Caco-2 (cell line): ENCODE results near the gene SLC12A1. TPM values are rescaled to one million over a fixed set of nuclear protein-coding genes. Genes with fewer than 3 reads are reported as not detected.

Experiments used
- BruUV-seq: library from RNA; stranded (reverse); fragments of 400-500 nt; replicated peaks from 2 replicates; lab custom pipeline; 2021; lab: Mats Ljungman, UMichigan
- CTCF ChIA-PET: fragments of 300-600 bp; sonication (Branson Sonifier 250); formaldehyde crosslinking; loops from one replicate; lab custom pipeline; 2022; ENCODE audit warnings: antibody characterized with exemption; lab: Charles Lee
- POLR2A ChIA-PET: fragments of 300-600 bp; sonication (Branson Sonifier 250); formaldehyde crosslinking; loops from one replicate; lab custom pipeline; 2022; ENCODE audit warnings: antibody characterized with exemption; lab: Charles Lee
- DNase-seq, 2 experiments: peaks; one replicate each; pipeline versions ENCODE4 v3.0.0 to v3.0.0-alpha.2; 2020 to 2022
- H3K27me3 ChIP-seq: replicated peaks from 2 replicates; pipeline ENCODE4 v1.6.0; 2011; ENCODE audit warnings: low read length; ENCODE audit not compliant: control insufficient read depth, insufficient read depth
- H3K36me3 ChIP-seq: 2 replicates; pipeline ENCODE4 v1.5.1; 2011; ENCODE audit warnings: low read length; ENCODE audit not compliant: control insufficient read depth, insufficient read depth
- H3K4me1 ChIP-seq: fragments of 250-450 bp; sonication (Bioruptor Pico); 2 replicates; pipeline ENCODE4 v1.5.1; 2020; ENCODE audit warnings: mild to moderate bottlenecking
- H3K4me3 ChIP-seq: 2 replicates; pipeline ENCODE4 v1.5.1; 2011; ENCODE audit warnings: low read depth, mild to moderate bottlenecking, control low read depth, low read length
- H3K9me3 ChIP-seq: fragments of 250-450 bp; sonication (Bioruptor Pico); 2 replicates; pipeline ENCODE4 v1.5.1; 2020; ENCODE audit warnings: mild to moderate bottlenecking, moderate library complexity
- H3K27ac Mint-ChIP-seq: one replicate; pipeline ENCODE4 v1.8.0; 2022; ENCODE audit warnings: mixed read lengths; ENCODE audit not compliant: unreplicated experiment
- H3K27me3 Mint-ChIP-seq: one replicate; pipeline ENCODE4 v1.8.0; 2022; ENCODE audit warnings: mixed read lengths; ENCODE audit not compliant: insufficient read depth, unreplicated experiment
- H3K36me3 Mint-ChIP-seq: one replicate; pipeline ENCODE4 v1.8.0; 2022; ENCODE audit warnings: mild to moderate bottlenecking, mixed read lengths; ENCODE audit not compliant: insufficient read depth, unreplicated experiment
- H3K4me1 Mint-ChIP-seq: one replicate; pipeline ENCODE4 v1.8.0; 2022; ENCODE audit warnings: low read depth, mixed read lengths; ENCODE audit not compliant: unreplicated experiment
- H3K4me3 Mint-ChIP-seq: one replicate; pipeline ENCODE4 v1.8.0; 2022; ENCODE audit warnings: mild to moderate bottlenecking, moderate library complexity, mixed read lengths; ENCODE audit not compliant: unreplicated experiment
- H3K9me3 Mint-ChIP-seq: one replicate; pipeline ENCODE4 v1.8.0; 2022; ENCODE audit warnings: mixed read lengths; ENCODE audit not compliant: unreplicated experiment
- intact Hi-C: fragments of 100-400 bp; cut with micrococcal nuclease; formaldehyde crosslinking; loops from one replicate; pipeline ENCODE4 v1.10.0; 2022; ENCODE audit not compliant: unreplicated experiment
- total RNA-seq: library from RNA; stranded (reverse); gene quantifications from 2 replicates; pipeline ENCODE4 v1.2.3, GENCODE V29; 2022
- TF ChIP-seq, protein P1 (sequence below), 2 experiments: fragments of 200-600 bp in 1 of 2; IDR thresholded peaks; 1 replicate in 1 of 2; 2 replicates in 1 of 2; pipeline versions ENCODE4 v1.5.1 to v1.8.0; 2011 to 2022; ENCODE audit warnings: antibody characterized with exemption in 1 of 2, control low read depth in 1 of 2, inconsistent platforms in 1 of 2, low read depth in 1 of 2, low read length in 1 of 2, mild to moderate bottlenecking in 1 of 2, moderate library complexity in 1 of 2; ENCODE audit not compliant: insufficient read depth in 1 of 2, severe bottlenecking in 1 of 2, unreplicated experiment in 1 of 2

SLC12A1 gene
- total RNA-seq, 1 experiment from 2014 or later: not detected

DNA sequence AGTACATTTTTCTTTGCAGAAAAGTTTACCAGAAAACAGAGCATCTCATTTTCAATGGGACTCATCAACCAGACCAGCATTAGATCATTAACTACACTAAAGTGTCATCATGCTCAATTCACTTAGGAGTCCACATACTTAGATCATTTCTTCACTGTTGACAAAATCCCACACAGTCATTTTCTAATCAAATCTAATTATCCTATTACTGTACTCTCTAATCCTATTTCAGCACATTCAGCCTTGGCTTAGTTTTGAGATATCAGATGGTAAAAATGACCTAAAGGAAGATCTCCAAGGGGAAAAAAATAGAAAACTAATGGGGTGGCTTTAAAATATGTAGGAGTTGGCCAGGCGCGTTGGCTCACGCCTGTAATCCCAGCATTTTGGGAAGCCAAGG is 19.8 kb upstream of the SLC12A1 start:
- ChIA-PET CTCF (no interaction called here), POLR2A (no interaction called here)
- no peak for DNase-seq
- Histone ChIP-seq H3K4me1 (no peaks in the 10 kb centered on the region), H3K27me3 (no peaks in the 10 kb centered on the region), H3K4me3 (no peak overlapping the region), H3K9me3 (no peaks in the 10 kb centered on the region), H3K36me3 (no peaks in the 10 kb centered on the region)
- no TSS peak for BruUV-seq
- TF ChIP-seq, protein P1, sequence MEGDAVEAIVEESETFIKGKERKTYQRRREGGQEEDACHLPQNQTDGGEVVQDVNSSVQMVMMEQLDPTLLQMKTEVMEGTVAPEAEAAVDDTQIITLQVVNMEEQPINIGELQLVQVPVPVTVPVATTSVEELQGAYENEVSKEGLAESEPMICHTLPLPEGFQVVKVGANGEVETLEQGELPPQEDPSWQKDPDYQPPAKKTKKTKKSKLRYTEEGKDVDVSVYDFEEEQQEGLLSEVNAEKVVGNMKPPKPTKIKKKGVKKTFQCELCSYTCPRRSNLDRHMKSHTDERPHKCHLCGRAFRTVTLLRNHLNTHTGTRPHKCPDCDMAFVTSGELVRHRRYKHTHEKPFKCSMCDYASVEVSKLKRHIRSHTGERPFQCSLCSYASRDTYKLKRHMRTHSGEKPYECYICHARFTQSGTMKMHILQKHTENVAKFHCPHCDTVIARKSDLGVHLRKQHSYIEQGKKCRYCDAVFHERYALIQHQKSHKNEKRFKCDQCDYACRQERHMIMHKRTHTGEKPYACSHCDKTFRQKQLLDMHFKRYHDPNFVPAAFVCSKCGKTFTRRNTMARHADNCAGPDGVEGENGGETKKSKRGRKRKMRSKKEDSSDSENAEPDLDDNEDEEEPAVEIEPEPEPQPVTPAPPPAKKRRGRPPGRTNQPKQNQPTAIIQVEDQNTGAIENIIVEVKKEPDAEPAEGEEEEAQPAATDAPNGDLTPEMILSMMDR (IDR thresholded peaks at IDR 0.05; ENCODE audit: insufficient read depth in 1 of 2, low read depth in 1 of 2, low read length in 1 of 2, severe bottlenecking in 1 of 2, unreplicated experiment in 1 of 2): no peak
- intact Hi-C loops: no loop called here
- Mint-ChIP-seq H3K4me3 (no peak overlapping the region), H3K4me1 (no peaks in the 10 kb centered on the region), H3K36me3 (no peaks in the 10 kb centered on the region), H3K27me3 (peaks cover 8% of the 10 kb centered on the region), H3K9me3 (no peaks in the 10 kb centered on the region), H3K27ac (no peak overlapping the region)

DNA sequence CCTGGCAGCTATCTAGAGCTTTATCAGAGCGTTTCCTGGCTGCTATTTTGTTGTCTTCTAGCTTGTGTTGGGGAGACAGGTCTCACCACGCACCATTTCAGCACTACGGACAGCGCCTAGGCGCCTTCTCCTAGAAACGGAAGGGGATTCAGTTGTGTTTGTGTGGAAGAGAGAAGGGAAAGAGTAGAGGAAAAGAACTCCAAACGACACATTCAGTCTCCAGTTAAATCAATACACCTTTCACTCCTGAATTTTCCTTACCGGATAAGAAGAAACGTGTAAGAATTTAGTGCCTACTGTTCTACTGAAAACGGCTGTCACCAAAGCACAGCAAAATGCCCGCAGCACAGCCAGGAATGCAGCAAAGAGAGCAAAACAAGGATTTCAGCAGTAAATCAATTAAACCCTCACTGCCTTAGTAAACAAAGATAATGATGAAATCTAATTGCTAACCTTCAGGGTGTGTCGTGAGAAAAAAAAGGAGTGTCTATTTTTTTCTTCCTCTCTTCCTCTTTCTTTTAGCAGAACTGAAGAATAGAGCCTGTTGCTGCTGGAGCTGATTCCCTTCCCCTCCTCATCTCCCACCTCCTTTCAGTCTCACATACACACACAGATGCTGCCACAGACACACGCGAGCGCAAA is 15.0 kb upstream of the SLC12A1 start:
- no peaks in the 10 kb centered on the region for H3K9me3 ChIP-seq
- ChIA-PET POLR2A (no interaction called here), CTCF (no interaction called here)
- no peaks in the 10 kb centered on the region for H3K4me1 Mint-ChIP-seq
- intact Hi-C loops: no loop called here
- peak; percentile 64 to 79 for DNase-seq
- H3K36me3 ChIP-seq: no peaks in the 10 kb centered on the region
- no peaks in the 10 kb centered on the region for H3K27me3 ChIP-seq
- H3K27ac Mint-ChIP-seq: no peak overlapping the region
- no peaks in the 10 kb centered on the region for H3K9me3 Mint-ChIP-seq
- BruUV-seq: no TSS peak
- H3K36me3 Mint-ChIP-seq: no peaks in the 10 kb centered on the region
- TF ChIP-seq, protein P1 (IDR thresholded peaks at IDR 0.05; ENCODE audit: insufficient read depth in 1 of 2, low read depth in 1 of 2, low read length in 1 of 2, severe bottlenecking in 1 of 2, unreplicated experiment in 1 of 2): no peak
- H3K27me3 Mint-ChIP-seq: peaks cover 3% of the 10 kb centered on the region
- no peaks in the 10 kb centered on the region for H3K4me1 ChIP-seq
- no peak overlapping the region for H3K4me3 Mint-ChIP-seq
- H3K4me3 ChIP-seq: no peak overlapping the region

DNA sequence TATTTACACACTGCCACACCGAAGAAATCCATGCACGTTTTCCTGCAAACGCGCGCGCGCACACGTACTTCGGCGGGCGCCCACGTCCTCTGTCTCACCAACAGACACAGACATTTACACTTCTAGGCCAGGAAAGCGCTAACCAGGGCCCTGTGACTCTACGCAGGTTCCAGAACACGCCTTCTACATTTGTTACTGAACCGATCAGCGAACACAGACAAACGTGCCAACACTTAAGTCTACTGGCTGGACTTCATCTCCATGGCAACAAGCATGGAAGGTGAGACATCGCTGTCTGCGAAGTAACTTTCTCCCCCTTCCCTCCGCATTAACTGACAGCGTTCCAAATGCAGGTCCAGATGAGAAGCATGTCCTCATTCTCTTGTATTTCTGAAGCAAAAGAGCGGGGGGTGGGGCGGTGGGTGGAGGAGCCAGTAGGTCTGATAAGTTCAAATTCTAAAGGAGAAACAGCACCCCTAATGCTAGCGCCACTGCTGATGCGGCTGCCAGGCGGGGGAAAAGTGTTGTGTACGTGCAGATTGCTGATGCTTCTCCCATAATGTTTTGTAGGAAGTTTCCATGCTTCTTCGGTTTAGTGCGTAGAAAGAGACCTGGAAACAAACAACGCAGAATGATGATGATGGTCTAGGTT is 14.4 kb upstream of the SLC12A1 start, which contains the start of gene CTXN2:
Gene CTXN2 (plus strand): TSS at position 92 of the 652 bp plus-strand sequence. CDS start 9,636 bp downstream, outside the sequence.
- Histone ChIP-seq H3K27me3 (no peaks in the 10 kb centered on the region), H3K9me3 (no peaks in the 10 kb centered on the region), H3K4me3 (no peak within 1 kb of the TSS), H3K4me1 (no peaks in the 10 kb centered on the region), H3K36me3 (no peaks in the 10 kb centered on the region)
- intact Hi-C loops: no loop called here
- peaks cover 3% of the 10 kb centered on the region for H3K27me3 Mint-ChIP-seq
- no peak within 1 kb of the TSS for H3K4me3 Mint-ChIP-seq
- BruUV-seq: no TSS peak
- H3K27ac Mint-ChIP-seq: no peak within 1 kb of the TSS
- ChIA-PET CTCF (no interaction called here), POLR2A (no interaction called here)
- H3K4me1 Mint-ChIP-seq: no peaks in the 10 kb centered on the region
- DNase-seq: no peak
- H3K36me3 Mint-ChIP-seq: no peaks in the 10 kb centered on the region
- no peaks in the 10 kb centered on the region for H3K9me3 Mint-ChIP-seq
- TF ChIP-seq, protein P1 (IDR thresholded peaks at IDR 0.05; ENCODE audit: insufficient read depth in 1 of 2, low read depth in 1 of 2, low read length in 1 of 2, severe bottlenecking in 1 of 2, unreplicated experiment in 1 of 2): no peak
